Mesenchymal stem cell (in vitro differentiated cells and primary cell): Measurements from ENCODE around the gene CUEDC2.

Source experiments
- DNase-seq: peaks from one replicate; pipeline ENCODE4 v3.0.0-alpha.2; 2013
- H2AFZ ChIP-seq: one replicate; pipeline ENCODE4 v1.6.1; 2013; ENCODE audit warnings: low read depth, mild to moderate bottlenecking, control low read depth, inconsistent platforms, low read length, moderate library complexity
- H2AK5ac ChIP-seq: 2 replicates; pipeline ENCODE4 v1.6.1; 2013; ENCODE audit warnings: low read length, moderate library complexity, mild to moderate bottlenecking, inconsistent platforms; ENCODE audit not compliant: severe bottlenecking
- H2BK120ac ChIP-seq: one replicate; pipeline ENCODE4 v1.6.1; 2013; ENCODE audit warnings: low read depth, mild to moderate bottlenecking, inconsistent platforms, low read length, moderate library complexity
- H2BK12ac ChIP-seq, 2 experiments: one replicate each; pipeline ENCODE4 v1.6.1; 2013; ENCODE audit warnings: inconsistent platforms in 2 of 2, low read length in 2 of 2, mild to moderate bottlenecking in 2 of 2, moderate library complexity in 2 of 2, control low read depth in 1 of 2
- H2BK15ac ChIP-seq: one replicate; pipeline ENCODE4 v1.6.1; 2013; ENCODE audit warnings: mild to moderate bottlenecking, low read depth, inconsistent platforms; ENCODE audit not compliant: poor library complexity, severe bottlenecking
- H2BK5ac ChIP-seq: 2 replicates; pipeline ENCODE4 v1.6.1; 2013; ENCODE audit warnings: low read depth, mild to moderate bottlenecking, low read length, control low read depth, inconsistent platforms; ENCODE audit not compliant: poor library complexity, severe bottlenecking
- H3K14ac ChIP-seq, 2 experiments: one replicate each; pipeline ENCODE4 v1.6.1; 2013; ENCODE audit warnings: inconsistent platforms in 2 of 2, low read length in 2 of 2, control low read depth in 1 of 2, mild to moderate bottlenecking in 1 of 2, moderate library complexity in 1 of 2
- H3K18ac ChIP-seq, 2 experiments: one replicate each; pipeline ENCODE4 v1.6.1; 2013; ENCODE audit warnings: inconsistent platforms in 2 of 2, low read length in 2 of 2, control low read depth in 1 of 2, low read depth in 1 of 2, mild to moderate bottlenecking in 1 of 2
- H3K23ac ChIP-seq, 2 experiments: one replicate each; pipeline ENCODE4 v1.6.1; 2013; ENCODE audit warnings: inconsistent platforms in 2 of 2, low read length in 2 of 2, mild to moderate bottlenecking in 2 of 2, moderate library complexity in 2 of 2, control low read depth in 1 of 2
- H3K27ac ChIP-seq: 2 replicates; pipeline ENCODE4 v1.5.1; 2013; ENCODE audit warnings: mild to moderate bottlenecking, moderate library complexity, low read length, control low read depth, inconsistent platforms; ENCODE audit not compliant: poor library complexity, severe bottlenecking
- H3K27me3 ChIP-seq, 2 experiments: 2 replicates each; pipeline versions ENCODE4 v1.6.1 to v1.7.0; 2013; ENCODE audit warnings: low read length in 2 of 2, mild to moderate bottlenecking in 2 of 2, moderate library complexity in 2 of 2, control low read depth in 1 of 2, inconsistent platforms in 1 of 2; ENCODE audit not compliant: control insufficient read depth in 1 of 2, insufficient read depth in 1 of 2
- H3K36me3 ChIP-seq, 2 experiments: 2 replicates each; pipeline versions ENCODE4 v1.6.1 to v1.7.0; 2013; ENCODE audit warnings: low read length in 2 of 2, control low read depth in 1 of 2, inconsistent platforms in 1 of 2, low read depth in 1 of 2, mild to moderate bottlenecking in 1 of 2; ENCODE audit not compliant: insufficient read depth in 2 of 2, control insufficient read depth in 1 of 2
- H3K4ac ChIP-seq, 2 experiments: one replicate each; pipeline ENCODE4 v1.6.1; 2013; ENCODE audit warnings: inconsistent platforms in 2 of 2, low read length in 2 of 2, mild to moderate bottlenecking in 2 of 2, moderate library complexity in 2 of 2, control low read depth in 1 of 2, low read depth in 1 of 2
- H3K4me1 ChIP-seq: 2 replicates; pipeline ENCODE4 v1.6.1; 2013; ENCODE audit warnings: low read depth, low read length, control low read depth; ENCODE audit not compliant: control insufficient read depth, insufficient read depth
- H3K4me2 ChIP-seq: 2 replicates; pipeline ENCODE4 v1.6.1; 2013; ENCODE audit warnings: low read length, mild to moderate bottlenecking, inconsistent platforms; ENCODE audit not compliant: poor library complexity, severe bottlenecking
- H3K4me3 ChIP-seq, 2 experiments: 2 replicates each; pipeline versions ENCODE4 v1.5.1 to v1.7.0; 2013; ENCODE audit warnings: low read length in 2 of 2, mild to moderate bottlenecking in 2 of 2, control low read depth in 1 of 2, low read depth in 1 of 2; ENCODE audit not compliant: insufficient read depth in 1 of 2
- H3K79me1 ChIP-seq: replicated peaks from 2 replicates; pipeline ENCODE4 v1.6.1; 2013; ENCODE audit warnings: mild to moderate bottlenecking, control low read depth, low read length, inconsistent platforms; ENCODE audit not compliant: poor library complexity, severe bottlenecking
- H3K9ac ChIP-seq: 2 replicates; pipeline ENCODE4 v1.7.0; 2013; ENCODE audit warnings: mild to moderate bottlenecking, low read length, moderate library complexity
- H3K9me3 ChIP-seq: 2 replicates; pipeline ENCODE4 v1.7.0; 2013; ENCODE audit warnings: mild to moderate bottlenecking, low read length; ENCODE audit not compliant: control insufficient read depth
- H4K8ac ChIP-seq: one replicate; pipeline ENCODE4 v1.6.1; 2013; ENCODE audit warnings: inconsistent platforms, mild to moderate bottlenecking, low read length, moderate library complexity
- H4K91ac ChIP-seq: one replicate; pipeline ENCODE4 v1.6.1; 2013; ENCODE audit warnings: mild to moderate bottlenecking, low read length, inconsistent platforms
- WGBS: methylation state at CpG from one replicate; pipeline ENCODE4 v1.1.7; 2013; ENCODE audit warnings: mixed read lengths; 5-methylcytosine and 5-hydroxymethylcytosine counted together

Gene CUEDC2

GRCh38 chr10:102384053-102384452 is 48.3 kb downstream of the CUEDC2 start:
- Histone ChIP-seq H3K4me1 (peaks cover 6% of the 10 kb centered on the region), H3K27ac (no peak overlapping the region), H2BK15ac (no peak overlapping the region), H3K4ac (no peak overlapping the region), H3K9me3 (no peaks in the 10 kb centered on the region), H2BK5ac (no peak overlapping the region), H4K8ac (no peak overlapping the region), H3K18ac (no peak overlapping the region), H3K23ac (no peak overlapping the region), H2BK120ac (no peak overlapping the region), H3K14ac (no peak overlapping the region), H3K4me2 (no peak overlapping the region), H3K4me3 (no peak overlapping the region), H3K36me3 (peaks cover 42 to 53% of the 10 kb centered on the region in 2 experiments), H2AK5ac (no peak overlapping the region), H4K91ac (no peak overlapping the region), H3K27me3 (no peaks in the 10 kb centered on the region), H2AFZ (no peak overlapping the region), H3K79me1 (peaks cover 14% of the 10 kb centered on the region), H3K9ac (no peak overlapping the region), H2BK12ac (no peak overlapping the region)
- peak; percentile 21 for DNase-seq
- 48% methylated on average over 4 of the region's 6 CpGs for WGBS

- Histone ChIP-seq H3K4me2 (no peak overlapping the region), H3K4me3 (no peak overlapping the region), H2BK12ac (no peak overlapping the region), H3K27ac (no peak overlapping the region), H3K79me1 (peaks cover 14% of the 10 kb centered on the region), H2AK5ac (no peak overlapping the region), H2BK5ac (no peak overlapping the region), H3K4ac (no peak overlapping the region), H3K9ac (no peak overlapping the region), H2BK120ac (no peak overlapping the region), H3K4me1 (peaks cover 6% of the 10 kb centered on the region), H4K8ac (no peak overlapping the region), H3K9me3 (no peaks in the 10 kb centered on the region), H2BK15ac (no peak overlapping the region), H3K27me3 (no peaks in the 10 kb centered on the region), H3K36me3 (peaks cover 46 to 61% of the 10 kb centered on the region in 2 experiments), H3K14ac (no peak overlapping the region), H2AFZ (no peak overlapping the region), H4K91ac (no peak overlapping the region), H3K23ac (no peak overlapping the region), H3K18ac (no peak overlapping the region)
- 100% methylated on average over 8 of the region's 8 CpGs for WGBS
- DNase-seq: no peak
Observed at GRCh38 chr10:102382871-102383270, 49.5 kb downstream of the CUEDC2 start.

GRCh38 chr10:102381983-102382382 is 50.4 kb downstream of the CUEDC2 start:
- H3K36me3 ChIP-seq: peaks cover 50 to 63% of the 10 kb centered on the region in 2 experiments
- no peak overlapping the region for H3K4me3 ChIP-seq
- no peak overlapping the region for H3K27ac ChIP-seq
- no peak overlapping the region for H2BK12ac ChIP-seq
- H3K4me1 ChIP-seq: peaks cover 6% of the 10 kb centered on the region
- 94% methylated on average over 9 of the region's 9 CpGs for WGBS
- H3K9ac ChIP-seq: no peak overlapping the region
- no peak overlapping the region for H2AK5ac ChIP-seq
- no peak overlapping the region for H3K23ac ChIP-seq
- H3K14ac ChIP-seq: no peak overlapping the region
- H4K8ac ChIP-seq: no peak overlapping the region
- H2AFZ ChIP-seq: no peak overlapping the region
- no peak overlapping the region for H2BK120ac ChIP-seq
- H2BK15ac ChIP-seq: no peak overlapping the region
- H3K4ac ChIP-seq: no peak overlapping the region
- H3K27me3 ChIP-seq: no peaks in the 10 kb centered on the region
- no peak for DNase-seq
- H2BK5ac ChIP-seq: no peak overlapping the region
- H4K91ac ChIP-seq: no peak overlapping the region
- H3K4me2 ChIP-seq: no peak overlapping the region
- peaks cover 14% of the 10 kb centered on the region for H3K79me1 ChIP-seq
- H3K9me3 ChIP-seq: no peaks in the 10 kb centered on the region
- H3K18ac ChIP-seq: no peak overlapping the region

GRCh38 chr10:102379383-102379782 is 53.0 kb downstream of the CUEDC2 start:
- WGBS: 97% methylated on average over 6 of the region's 6 CpGs
- no peak overlapping the region for H3K4ac ChIP-seq
- H2BK5ac ChIP-seq: no peak overlapping the region
- H2BK120ac ChIP-seq: no peak overlapping the region
- no peak overlapping the region for H3K9ac ChIP-seq
- peaks cover 20% of the 10 kb centered on the region for H3K79me1 ChIP-seq
- no peak for DNase-seq
- no peaks in the 10 kb centered on the region for H3K27me3 ChIP-seq
- H3K4me3 ChIP-seq: no peak overlapping the region
- H2BK12ac ChIP-seq: no peak overlapping the region
- no peak overlapping the region for H3K4me2 ChIP-seq
- peaks cover 76 to 82% of the 10 kb centered on the region in 2 experiments for H3K36me3 ChIP-seq
- H4K8ac ChIP-seq: no peak overlapping the region
- H3K4me1 ChIP-seq: no peaks in the 10 kb centered on the region
- H4K91ac ChIP-seq: no peak overlapping the region
- no peak overlapping the region for H2AFZ ChIP-seq
- H3K14ac ChIP-seq: no peak overlapping the region
- H3K27ac ChIP-seq: no peak overlapping the region
- H2AK5ac ChIP-seq: no peak overlapping the region
- H3K9me3 ChIP-seq: no peaks in the 10 kb centered on the region
- no peak overlapping the region for H3K18ac ChIP-seq
- no peak overlapping the region for H3K23ac ChIP-seq
- H2BK15ac ChIP-seq: no peak overlapping the region
